ENCODE data around the gene WWP2.
"Not testable (repeated sequence)": the region's sequence is repeated elsewhere in the genome, so short reads cannot be mapped to it uniquely, and the experiment has no call there.

WWP2 gene

DNA sequence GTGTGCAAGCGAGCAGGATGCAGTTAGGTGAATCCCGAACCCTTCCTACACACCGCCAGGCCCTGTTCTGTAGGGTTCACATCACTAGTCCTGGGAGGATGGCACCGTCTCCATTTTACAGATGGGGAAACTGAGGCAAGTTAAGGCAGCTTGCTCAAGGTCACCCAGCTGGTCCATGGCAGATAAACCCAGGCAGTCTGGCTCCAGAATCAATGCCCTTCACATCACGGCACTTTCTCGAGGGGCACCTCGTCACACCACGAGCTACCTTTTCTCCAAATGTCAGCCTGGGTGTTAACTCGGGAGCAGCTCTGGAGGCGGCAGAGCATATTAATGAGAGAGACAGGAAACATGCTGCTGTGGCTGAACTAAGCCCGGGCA lies 16.9 kb upstream of the WWP2 start:
- DNase-seq (ENCODE audit: low read depth in 2 of 3, low spot score in 1 of 3), result no peak

DNA sequence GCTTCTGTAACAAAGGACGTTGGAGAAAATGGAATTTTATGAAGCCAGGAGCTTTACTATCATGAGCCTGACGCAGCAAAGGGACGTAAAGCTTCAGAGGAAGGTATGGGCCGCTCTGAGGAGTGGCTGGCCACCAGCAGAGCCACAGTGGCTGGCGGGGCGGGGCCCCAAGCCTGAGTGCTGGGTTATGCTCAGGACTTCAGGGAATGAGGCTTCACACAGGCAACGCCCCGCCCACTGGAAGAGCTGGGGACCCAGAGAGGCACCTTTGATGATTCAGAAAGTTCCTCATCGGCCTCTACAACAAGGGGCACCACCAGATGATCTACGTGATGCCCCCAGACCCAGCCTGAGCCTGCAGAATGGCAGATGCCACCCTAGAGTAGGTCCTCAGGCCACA lies 16.2 kb upstream of the WWP2 start:
- no peak for DNase-seq (ENCODE audit: low read depth in 2 of 3, low spot score in 1 of 3)

DNA sequence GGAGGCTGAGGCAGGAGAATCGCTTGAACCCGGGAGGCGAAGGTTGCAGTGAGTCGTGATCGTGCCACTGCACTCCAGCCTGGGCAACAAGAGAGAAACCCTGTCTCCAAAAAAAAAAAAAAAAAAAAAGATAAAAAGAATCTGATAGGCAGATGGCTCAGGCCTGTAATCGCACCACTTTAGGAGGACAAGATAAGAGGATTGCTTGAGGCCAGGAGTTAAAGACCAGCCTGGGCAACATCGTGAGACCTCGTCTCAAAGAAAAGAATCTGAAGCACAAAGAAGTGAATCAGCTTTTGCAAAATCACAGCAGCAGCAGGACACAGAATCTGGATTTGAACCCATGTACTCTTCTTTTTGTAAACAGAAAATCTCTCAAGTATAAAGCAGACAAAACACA lies 15.0 kb upstream of the WWP2 start:
- no peak for DNase-seq (ENCODE audit: low read depth in 2 of 3, low spot score in 1 of 3)

GRCh38 chr16:69748694-69749345 lies 13.3 kb upstream of the WWP2 start:
- no peak for DNase-seq (ENCODE audit: low read depth in 2 of 3, low spot score in 1 of 3)

- no peak for DNase-seq (ENCODE audit: low read depth in 2 of 3, low spot score in 1 of 3)
Observed at GRCh38 chr16:69754143-69754468, 8.0 kb upstream of the WWP2 start.

DNA sequence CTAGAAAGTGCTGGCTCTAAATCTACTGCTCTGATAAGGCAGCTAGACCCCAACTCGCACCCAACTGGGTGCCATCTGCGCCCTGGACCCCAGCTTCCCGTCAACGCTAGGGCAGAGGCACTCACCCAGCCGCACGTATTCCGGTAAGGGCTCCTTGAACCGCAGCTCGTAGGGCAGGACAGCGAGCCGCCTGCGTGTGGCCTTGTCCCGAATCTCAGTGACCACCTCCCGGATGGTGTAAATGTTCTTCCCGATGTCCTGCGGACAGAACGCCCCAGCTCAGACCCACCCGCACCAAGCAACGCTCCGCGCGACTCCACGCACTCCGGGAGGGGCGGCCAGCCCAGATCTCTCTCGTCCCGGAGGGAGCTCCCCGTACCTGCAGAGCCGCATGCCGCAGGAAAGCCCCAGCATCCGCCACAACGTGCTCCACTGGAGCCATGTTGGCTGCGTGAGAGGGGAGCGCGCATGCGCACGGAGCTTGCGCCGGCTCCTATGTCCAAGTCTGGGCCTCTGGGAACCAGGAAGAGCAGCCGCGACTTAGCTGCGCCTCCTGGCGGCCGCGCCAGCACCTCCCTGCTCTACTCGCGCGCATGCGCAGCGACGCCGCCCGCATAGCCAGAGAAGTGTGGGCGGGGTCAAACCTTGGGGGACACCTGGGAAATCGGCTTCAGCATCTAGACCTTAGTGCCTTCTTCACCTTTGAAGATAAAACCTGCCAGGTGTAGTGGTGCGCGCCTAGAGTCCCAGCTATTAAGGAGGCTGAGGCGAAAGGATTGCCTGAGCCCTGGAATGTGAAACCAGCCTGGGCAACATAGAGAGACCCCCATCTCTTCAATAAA lies 7.4 kb upstream of the WWP2 start, which contains the start of gene NOB1:
NOB1 (minus strand) TSS at position 458 of the 842 bp plus-strand sequence; CDS start at position 442, 16 bp downstream.
- peak; percentile 93 to 97 (median 95) for DNase-seq (ENCODE audit: low read depth in 2 of 3, low spot score in 1 of 3)

- DNase-seq (ENCODE audit: low read depth in 2 of 3, low spot score in 1 of 3), result no peak
Observed at GRCh38 chr16:69756705-69757104, 5.4 kb upstream of the WWP2 start.

- not testable (repeated sequence) for DNase-seq (ENCODE audit: low read depth in 2 of 3, low spot score in 1 of 3)
Observed at GRCh38 chr16:69757375-69757774, 4.8 kb upstream of the WWP2 start.

DNA sequence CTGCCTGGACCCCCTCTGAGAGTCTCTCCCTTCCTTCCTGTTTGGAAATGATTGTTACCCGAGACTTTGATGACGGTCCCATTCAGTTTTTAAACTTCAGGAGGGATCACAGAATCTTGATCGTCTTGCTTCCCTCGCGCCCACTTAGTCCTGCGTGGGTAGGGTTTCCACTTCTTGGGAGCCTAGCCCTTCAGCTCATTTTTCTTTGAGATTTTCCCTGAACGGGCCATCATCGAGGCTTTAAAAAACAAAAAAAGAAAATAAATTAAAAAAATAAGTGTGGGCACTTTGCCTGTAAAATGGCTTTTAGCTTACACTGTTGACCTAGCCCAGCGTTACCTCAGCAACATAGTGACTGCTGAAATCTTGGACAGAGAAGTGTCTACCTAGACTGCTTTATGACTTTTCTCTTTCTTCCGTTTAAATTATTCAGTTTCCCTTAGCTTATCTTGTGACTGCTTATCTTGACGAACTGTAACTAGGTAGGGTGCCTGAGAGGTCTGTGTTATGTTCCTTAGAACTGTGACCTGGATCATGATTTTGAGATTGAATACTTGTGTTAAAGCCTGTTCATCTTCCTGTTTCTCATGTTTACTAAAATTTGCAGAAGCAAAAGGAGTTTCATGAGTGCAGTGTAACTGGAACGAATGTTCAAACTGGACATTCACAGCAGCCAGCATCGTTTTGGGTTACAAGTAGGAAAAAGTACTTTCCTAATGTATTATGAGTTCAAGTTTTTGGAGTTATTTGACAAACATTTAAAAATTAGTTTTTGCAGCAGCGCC lies 874 bp downstream of the WWP2 start:
- DNase-seq (ENCODE audit: low read depth in 2 of 3, low spot score in 1 of 3), result no peak

DNA sequence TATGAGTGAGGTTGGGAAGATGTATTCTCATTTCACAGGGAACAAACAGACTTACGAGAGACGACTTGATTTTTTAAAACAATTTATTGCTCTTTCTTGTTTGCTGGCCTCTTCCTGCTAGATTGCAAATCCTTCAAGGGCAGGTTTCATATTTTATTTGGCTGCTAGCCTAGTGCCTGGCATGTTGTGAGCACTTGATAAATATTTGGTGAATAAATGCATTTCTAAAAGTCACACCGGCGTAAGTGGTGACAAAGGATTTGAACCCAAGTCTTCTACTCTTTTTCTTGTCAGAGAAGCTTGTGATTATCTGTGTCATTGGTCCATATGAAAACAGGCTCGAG lies 1.4 kb downstream of the WWP2 start:
- no peak for DNase-seq (ENCODE audit: low read depth in 2 of 3, low spot score in 1 of 3)

DNA sequence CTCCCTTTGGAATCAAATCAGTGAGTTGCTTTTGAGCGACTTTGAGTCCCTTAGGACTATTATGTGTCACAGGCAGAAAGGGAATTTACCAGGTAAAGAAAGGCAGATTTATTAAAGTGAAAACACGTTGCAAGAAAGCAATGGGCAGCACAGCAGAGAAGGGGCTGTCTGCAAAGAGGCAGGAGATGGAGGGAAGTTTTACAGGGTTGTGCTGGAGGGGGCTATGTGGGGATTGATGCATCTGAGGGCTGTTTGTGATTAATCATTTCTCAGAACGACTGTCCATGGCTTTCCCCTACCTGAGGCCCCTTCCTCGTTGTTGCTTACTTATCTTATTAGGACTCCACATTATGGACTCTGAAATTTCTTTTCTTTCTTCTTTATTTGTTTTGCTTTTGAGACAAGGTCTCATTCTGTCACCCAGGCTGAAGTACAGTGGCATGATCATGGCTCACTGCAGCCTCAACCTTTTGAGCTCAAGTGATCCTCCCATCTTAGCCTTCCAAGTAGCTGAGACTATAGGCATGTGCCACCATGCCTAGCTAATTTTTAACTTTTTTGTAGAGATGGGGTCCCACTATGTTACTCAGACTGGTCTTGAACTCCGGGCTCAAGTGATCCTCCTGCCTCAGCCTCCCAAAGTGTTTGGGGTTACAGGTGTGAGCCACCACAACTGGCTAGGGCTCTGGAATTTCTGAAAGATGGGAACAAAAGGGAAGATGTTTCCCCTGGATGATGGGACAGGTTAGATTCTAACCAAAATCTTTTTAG lies 5.5 kb downstream of the WWP2 start:
- DNase-seq (ENCODE audit: low read depth in 2 of 3, low spot score in 1 of 3), result no peak

- no peak for DNase-seq (ENCODE audit: low read depth in 2 of 3, low spot score in 1 of 3)
Observed at GRCh38 chr16:69768666-69769065, 6.5 kb downstream of the WWP2 start.

- no peak for DNase-seq (ENCODE audit: low read depth in 2 of 3, low spot score in 1 of 3)
Observed at GRCh38 chr16:69769404-69769803, 7.3 kb downstream of the WWP2 start.

- DNase-seq (ENCODE audit: low read depth in 2 of 3, low spot score in 1 of 3), result no peak
Observed at GRCh38 chr16:69771651-69771967, 9.5 kb downstream of the WWP2 start.

- no peak for DNase-seq (ENCODE audit: low read depth in 2 of 3, low spot score in 1 of 3)
Observed at GRCh38 chr16:69773260-69773947, 11.3 kb downstream of the WWP2 start.

DNA sequence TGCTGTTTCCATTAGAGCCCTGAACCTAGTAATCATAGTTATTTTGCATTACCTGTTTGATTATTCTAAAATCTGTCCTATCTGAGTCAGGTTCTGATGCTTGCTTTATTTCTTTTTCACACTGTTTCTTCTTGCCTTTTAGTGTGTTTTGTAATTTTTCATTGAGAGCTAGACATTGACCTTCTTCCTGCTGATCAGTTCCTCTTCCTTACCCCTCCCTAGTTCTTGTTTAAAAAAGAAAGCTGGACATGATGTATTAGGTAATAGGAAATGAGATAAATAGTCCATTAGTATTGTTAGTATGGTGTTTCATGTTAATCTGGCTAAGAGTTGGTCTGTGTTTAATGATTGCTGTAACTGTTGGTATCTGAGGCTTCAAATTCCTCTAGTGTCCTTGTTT lies 13.4 kb downstream of the WWP2 start:
- no peak for DNase-seq (ENCODE audit: low read depth in 2 of 3, low spot score in 1 of 3)

DNA sequence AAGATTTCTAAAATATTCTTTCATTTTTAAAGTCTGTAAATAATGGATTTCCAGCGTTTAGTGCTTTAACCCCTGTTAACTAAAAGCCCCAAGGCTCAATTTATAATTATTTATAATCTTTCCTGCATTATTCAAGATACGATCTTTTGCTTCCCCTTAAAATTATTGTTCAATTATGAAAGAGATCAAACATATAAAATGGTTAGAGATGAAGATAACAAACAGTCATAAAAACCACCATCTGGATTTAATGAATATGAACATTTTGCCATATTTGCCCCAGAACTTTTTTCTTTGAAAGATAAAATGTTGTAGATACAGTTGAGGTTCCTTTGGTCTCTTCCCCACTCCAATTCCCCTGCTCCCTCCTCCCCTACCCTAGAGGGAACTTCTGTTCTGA lies 17.6 kb downstream of the WWP2 start:
- no peak for DNase-seq (ENCODE audit: low read depth in 2 of 3, low spot score in 1 of 3)

DNA sequence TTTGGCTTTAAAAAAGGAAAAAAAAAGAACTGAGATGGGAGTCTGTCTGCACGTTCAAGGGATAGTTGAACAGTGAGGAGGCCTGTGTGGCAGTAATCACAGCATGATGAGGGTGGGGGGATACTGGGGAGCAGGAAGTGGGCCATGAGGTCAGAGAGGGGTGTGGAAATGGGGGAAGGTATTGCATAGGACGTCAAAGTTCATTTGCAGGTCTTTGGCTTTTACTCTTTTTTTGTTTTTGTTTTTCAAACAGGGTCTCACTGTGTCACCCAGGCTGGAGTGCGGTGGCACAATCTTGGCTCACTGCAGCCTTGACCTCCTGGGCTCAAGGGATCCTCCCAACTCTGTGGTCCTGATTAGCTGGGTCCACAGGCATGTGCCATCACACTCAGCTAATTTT lies 19.0 kb downstream of the WWP2 start:
- no peak for DNase-seq (ENCODE audit: low read depth in 2 of 3, low spot score in 1 of 3)

GRCh38 chr16:69784586-69784985 lies 22.5 kb downstream of the WWP2 start:
- DNase-seq (ENCODE audit: low read depth in 2 of 3, low spot score in 1 of 3), result no peak

DNA sequence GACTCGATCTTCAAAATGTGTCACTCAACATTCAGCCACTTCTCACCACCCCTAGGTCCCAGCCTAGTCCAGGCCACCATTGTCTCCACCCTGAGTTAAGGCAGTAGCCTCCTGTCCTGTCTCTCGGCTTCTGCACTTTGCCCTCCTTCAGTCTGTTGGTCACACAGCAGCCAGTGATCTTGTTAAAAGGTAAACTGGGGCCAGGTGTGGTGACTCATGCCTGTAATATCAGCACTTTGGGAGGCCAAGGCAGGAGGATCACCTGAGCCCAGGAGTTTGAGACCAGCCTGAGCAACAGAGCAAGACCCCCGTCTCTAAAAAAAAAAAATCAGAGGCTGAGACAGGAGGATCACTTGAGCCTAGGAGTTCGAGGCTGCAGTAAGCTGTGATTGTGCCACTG lies 25.8 kb downstream of the WWP2 start:
- no peak for DNase-seq (ENCODE audit: low read depth in 2 of 3, low spot score in 1 of 3)

GRCh38 chr16:69791391-69791847 lies 29.3 kb downstream of the WWP2 start:
- DNase-seq (ENCODE audit: low read depth in 2 of 3, low spot score in 1 of 3), result not testable (repeated sequence)
